Mesodermal cell (in vitro differentiated cells): Measurements from ENCODE around the gene SLC34A3.
"Not testable (repeated sequence)": the region's sequence is repeated elsewhere in the genome, so short reads cannot be mapped to it uniquely, and the experiment has no call there.

Source experiments
- H3K27ac ChIP-seq: 2 replicates; pipeline ENCODE4 v1.7.0; 2013; ENCODE audit warnings: mild to moderate bottlenecking, low read depth, low read length, moderate library complexity; ENCODE audit not compliant: severe bottlenecking
- H3K36me3 ChIP-seq: 2 replicates; pipeline ENCODE4 v1.7.1; 2013; ENCODE audit warnings: mild to moderate bottlenecking, low read length, moderate library complexity; ENCODE audit not compliant: control insufficient read depth, insufficient read depth
- H3K4me1 ChIP-seq: one replicate; pipeline ENCODE4 v1.7.1; 2013; ENCODE audit warnings: mild to moderate bottlenecking, low read length; ENCODE audit not compliant: insufficient read depth, control insufficient read depth, poor library complexity, severe bottlenecking
- H3K4me3 ChIP-seq: 2 replicates; pipeline ENCODE4 v1.7.0; 2013; ENCODE audit warnings: low read length, control low read depth, mild to moderate bottlenecking; ENCODE audit not compliant: insufficient read depth, poor library complexity, severe bottlenecking; ENCODE audit errors: extremely low read depth
- H3K9me3 ChIP-seq: 2 replicates; pipeline ENCODE4 v1.7.1; 2013; ENCODE audit warnings: mild to moderate bottlenecking, low read length, moderate library complexity; ENCODE audit not compliant: control insufficient read depth
- WGBS, 2 experiments: methylation state at CpG; one replicate each; pipeline ENCODE4 v1.1.5; 2013; ENCODE audit warnings: missing lambda C conversion rate in 2 of 2; ENCODE audit not compliant: insufficient coverage in 2 of 2; 5-methylcytosine and 5-hydroxymethylcytosine counted together

SLC34A3 gene

GRCh38 chr9:137240841-137241489, 10.3 kb downstream of the SLC34A3 start, which contains the start of gene TUBB4B:
Gene TUBB4B, plus strand, starts transcription at chr9:137241287. Its CDS starts 74 bp downstream, at chr9:137241361.
- peak within 1 kb of the TSS; percentile 93 for H3K4me3 ChIP-seq
- H3K9me3 ChIP-seq = no peaks in the 10 kb centered on the region
- peaks cover 27% of the 10 kb centered on the region for H3K36me3 ChIP-seq
- H3K27ac ChIP-seq = peak within 1 kb of the TSS; percentile 91
- peaks cover 12% of the 10 kb centered on the region for H3K4me1 ChIP-seq
- WGBS, 2 experiments = 0 to 1% methylated on average over 48 to 62 of the region's 67 CpGs

DNA sequence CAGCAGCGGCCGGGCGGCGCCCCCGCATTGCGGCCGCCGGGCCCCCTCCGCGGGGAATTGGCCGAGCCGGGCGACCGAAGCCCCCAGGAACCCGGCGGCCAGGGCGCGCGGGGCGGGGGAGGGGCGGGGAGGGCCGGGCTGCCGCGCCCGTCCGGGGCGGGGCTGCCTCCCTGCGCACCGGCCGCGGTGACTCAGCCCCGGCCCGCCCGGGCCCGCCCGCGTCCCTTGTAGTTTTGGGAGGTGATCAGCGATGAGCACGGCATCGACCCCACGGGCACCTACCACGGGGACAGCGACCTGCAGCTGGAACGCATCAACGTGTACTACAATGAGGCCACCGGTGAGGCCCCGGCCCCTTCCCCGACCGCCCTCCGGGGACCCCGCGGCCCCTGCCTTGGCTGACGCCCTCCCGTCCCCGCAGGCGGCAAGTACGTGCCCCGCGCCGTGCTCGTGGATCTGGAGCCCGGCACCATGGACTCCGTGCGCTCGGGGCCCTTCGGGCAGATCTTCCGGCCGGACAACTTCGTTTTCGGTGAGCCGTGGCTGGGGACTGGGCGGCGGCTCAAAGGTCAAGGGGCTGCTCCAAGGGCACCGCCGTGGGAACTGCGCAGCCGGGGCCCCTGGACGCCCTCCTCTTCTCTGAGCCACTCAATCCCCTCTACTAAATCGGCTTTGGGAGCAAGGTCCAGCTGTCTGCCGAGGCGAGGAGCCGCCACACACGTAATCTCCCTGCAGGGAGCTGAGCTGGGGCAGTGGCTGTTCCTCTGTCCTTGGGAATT, 11.0 kb downstream of the SLC34A3 start:
- H3K4me3 ChIP-seq = peak overlapping the region; percentile 93
- H3K36me3 ChIP-seq = peaks cover 27% of the 10 kb centered on the region
- WGBS, 2 experiments = 2 to 6% methylated on average over 39 to 71 of the region's 83 CpGs
- H3K4me1 ChIP-seq = peaks cover 10% of the 10 kb centered on the region
- peak overlapping the region; percentile 67 for H3K27ac ChIP-seq
- H3K9me3 ChIP-seq = no peaks in the 10 kb centered on the region

DNA sequence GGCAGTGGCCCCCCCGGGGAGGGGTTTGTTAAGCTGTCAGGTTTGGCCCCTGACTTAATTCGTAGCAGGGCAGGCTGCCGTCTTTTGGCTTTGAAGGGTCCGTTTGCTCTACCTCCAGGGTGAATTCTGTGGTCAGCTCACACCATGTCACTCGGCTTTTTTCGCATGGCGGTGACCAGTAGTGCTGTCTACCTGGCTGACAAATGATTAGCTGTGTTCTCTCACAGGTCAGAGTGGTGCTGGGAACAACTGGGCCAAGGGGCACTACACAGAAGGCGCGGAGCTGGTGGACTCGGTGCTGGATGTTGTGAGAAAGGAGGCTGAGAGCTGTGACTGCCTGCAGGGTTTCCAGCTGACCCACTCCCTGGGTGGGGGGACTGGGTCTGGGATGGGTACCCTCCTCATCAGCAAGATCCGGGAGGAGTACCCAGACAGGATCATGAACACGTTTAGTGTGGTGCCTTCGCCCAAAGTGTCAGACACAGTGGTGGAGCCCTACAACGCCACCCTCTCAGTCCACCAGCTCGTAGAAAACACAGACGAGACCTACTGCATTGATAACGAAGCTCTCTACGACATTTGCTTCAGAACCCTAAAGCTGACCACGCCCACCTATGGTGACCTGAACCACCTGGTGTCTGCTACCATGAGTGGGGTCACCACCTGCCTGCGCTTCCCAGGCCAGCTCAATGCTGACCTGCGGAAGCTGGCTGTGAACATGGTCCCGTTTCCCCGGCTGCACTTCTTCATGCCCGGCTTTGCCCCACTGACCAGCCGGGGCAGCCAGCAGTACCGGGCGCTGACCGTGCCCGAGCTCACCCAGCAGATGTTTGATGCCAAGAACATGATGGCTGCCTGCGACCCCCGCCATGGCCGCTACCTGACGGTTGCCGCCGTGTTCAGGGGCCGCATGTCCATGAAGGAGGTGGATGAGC, 11.8 kb downstream of the SLC34A3 start:
- Histone ChIP-seq H3K27ac (no peak overlapping the region), H3K9me3 (no peaks in the 10 kb centered on the region), H3K36me3 (peaks cover 27% of the 10 kb centered on the region), H3K4me3 (peak overlapping the region; percentile 93), H3K4me1 (peaks cover 8% of the 10 kb centered on the region)
- WGBS, 2 experiments = 86 to 87% methylated on average over 34 to 35 of the region's 36 CpGs

GRCh38 chr9:137243266-137243625, 12.5 kb downstream of the SLC34A3 start:
- not testable (repeated sequence) for H3K27ac ChIP-seq, H3K4me1 ChIP-seq, H3K4me3 ChIP-seq, H3K9me3 ChIP-seq
- WGBS, 2 experiments = 95 to 98% methylated on average over 7 to 10 of the region's 18 CpGs
- H3K36me3 ChIP-seq = peaks cover 27% of the 10 kb centered on the region

GRCh38 chr9:137243626-137244485, 13.2 kb downstream of the SLC34A3 start:
- WGBS, 2 experiments = 68 to 83% methylated on average over 10 to 13 of the region's 15 CpGs

GRCh38 chr9:137244486-137245449, 14.1 kb downstream of the SLC34A3 start:
- H3K4me3 ChIP-seq = no peak overlapping the region
- H3K36me3 ChIP-seq = peaks cover 27% of the 10 kb centered on the region
- H3K9me3 ChIP-seq = no peaks in the 10 kb centered on the region
- H3K27ac ChIP-seq = no peak overlapping the region
- H3K4me1 ChIP-seq = peaks cover 8% of the 10 kb centered on the region
- WGBS, 2 experiments = 76 to 79% methylated on average over 30 to 35 of the region's 36 CpGs

More at GRCh38 chr9:137243626-137244485, 13.2 kb downstream of the SLC34A3 start:
- Histone ChIP-seq H3K36me3 (peaks cover 27% of the 10 kb centered on the region), H3K9me3 (no peaks in the 10 kb centered on the region), H3K4me3 (no peak overlapping the region), H3K4me1 (peaks cover 8% of the 10 kb centered on the region), H3K27ac (no peak overlapping the region)

GRCh38 chr9:137245450-137246421, 15.0 kb downstream of the SLC34A3 start:
- Histone ChIP-seq H3K4me1 (peaks cover 8% of the 10 kb centered on the region), H3K9me3 (no peaks in the 10 kb centered on the region)
- WGBS, 2 experiments = 92 to 96% methylated on average over 20 to 25 of the region's 25 CpGs

GRCh38 chr9:137247135-137247915, 16.6 kb downstream of the SLC34A3 start:
- Histone ChIP-seq H3K9me3 (no peaks in the 10 kb centered on the region), H3K4me1 (peaks cover 10% of the 10 kb centered on the region), H3K4me3 (no peak overlapping the region), H3K36me3 (peaks cover 18% of the 10 kb centered on the region), H3K27ac (no peak overlapping the region)
- 75 to 78% methylated on average over 13 to 19 of the region's 20 CpGs for WGBS, 2 experiments

More at GRCh38 chr9:137245450-137246421, 15.0 kb downstream of the SLC34A3 start:
- H3K4me3 ChIP-seq = no peak overlapping the region
- peaks cover 27% of the 10 kb centered on the region for H3K36me3 ChIP-seq
- H3K27ac ChIP-seq = no peak overlapping the region
